SK-N-SH (cell line): ENCODE results near the gene TMEM63C. TPM values are rescaled to one million over a fixed set of nuclear protein-coding genes. Genes with fewer than 3 reads are reported as not detected.
A peak's percentile ranks its signal among the peaks of the same experiment; 100 is the strongest.

ENCODE experiments used
- CTCF ChIA-PET: fragments of 300-600, 350-600 bp; formaldehyde crosslinking; extraction: SDS; loops from one replicate; lab custom pipeline; 2021; lab: Yijun Ruan, JAX
- POLR2A ChIA-PET: fragments of 350-600 bp; sonication (Branson Sonifier 250); formaldehyde crosslinking; extraction: SDS; loops from one replicate; lab custom pipeline; 2020; ENCODE audit warnings: antibody characterized with exemption, inconsistent platforms; lab: Yijun Ruan, JAX
- DNase-seq: peaks from one replicate; pipeline ENCODE4 v3.0.0; 2012
- H2AFZ ChIP-seq: fragments of 200-600 bp; sonication (generic); 2 replicates; pipeline ENCODE4 v1.8.1; 2016; ENCODE audit warnings: antibody characterized with exemption, mild to moderate bottlenecking, low read depth
- H3F3A ChIP-seq: fragments of 200-600 bp; sonication (generic); replicated peaks from 2 replicates; pipeline ENCODE3; 2016; ENCODE audit warnings: antibody characterized with exemption, mild to moderate bottlenecking; ENCODE audit not compliant: insufficient read depth
- H3K27ac ChIP-seq, 2 experiments: fragments of 200-500 bp in 1 of 2; fragments of 200-600 bp in 1 of 2; sonication (Bioruptor generic) in 1 of 2; sonication (generic), shearing (Covaris generic) in 1 of 2; 2 replicates each; pipeline versions ENCODE4 v1.5.1 to v1.6.1; 2014 to 2016; ENCODE audit warnings: low read depth in 2 of 2, inconsistent platforms in 1 of 2, low read length in 1 of 2, mild to moderate bottlenecking in 1 of 2, mixed read lengths in 1 of 2
- H3K27me3 ChIP-seq: fragments of 200-600 bp; sonication (generic), shearing (Covaris generic); 2 replicates; pipeline ENCODE4 v1.6.1; 2016; ENCODE audit warnings: mixed run types; ENCODE audit not compliant: insufficient read depth
- H3K36me3 ChIP-seq, 2 experiments: fragments of 200-500 bp in 1 of 2; fragments of 200-600 bp in 1 of 2; sonication (Bioruptor generic) in 1 of 2; sonication (generic) in 1 of 2; replicated peaks in 1 of 2; 2 replicates each; pipeline versions ENCODE3 to v1.5.1; 2014 to 2016; ENCODE audit warnings: low read length in 1 of 2, mild to moderate bottlenecking in 1 of 2; ENCODE audit not compliant: insufficient read depth in 2 of 2, control insufficient read depth in 1 of 2
- H3K4me1 ChIP-seq, 2 experiments: fragments of 200-500 bp in 1 of 2; fragments of 200-600 bp in 1 of 2; sonication (Bioruptor generic) in 1 of 2; sonication (generic), shearing (Covaris generic) in 1 of 2; 2 replicates each; pipeline versions ENCODE4 v1.5.1 to v1.6.1; 2014 to 2016; ENCODE audit warnings: low read depth in 1 of 2, low read length in 1 of 2, mixed run types in 1 of 2; ENCODE audit not compliant: insufficient read depth in 2 of 2, control insufficient read depth in 1 of 2
- H3K4me2 ChIP-seq: fragments of 200-600 bp; sonication (generic), shearing (Covaris generic); 2 replicates; pipeline ENCODE4 v1.6.1; 2017; ENCODE audit warnings: mixed run types
- H3K4me3 ChIP-seq, 2 experiments: fragments of 200-500 bp in 1 of 2; fragments of 200-600 bp in 1 of 2; sonication (Bioruptor generic) in 1 of 2; sonication (generic), shearing (Covaris generic) in 1 of 2; 2 replicates each; pipeline versions ENCODE4 v1.5.1 to v1.8.1; 2014 to 2016; ENCODE audit warnings: low read depth in 2 of 2, inconsistent platforms in 1 of 2, low read length in 1 of 2, mild to moderate bottlenecking in 1 of 2, mixed read lengths in 1 of 2, moderate library complexity in 1 of 2
- H3K79me2 ChIP-seq: fragments of 200-600 bp; sonication (generic); 2 replicates; pipeline ENCODE4 v1.8.1; 2017; ENCODE audit warnings: mild to moderate bottlenecking; ENCODE audit not compliant: insufficient read depth
- H3K9ac ChIP-seq: fragments of 200-600 bp; sonication (generic); 2 replicates; pipeline ENCODE4 v1.6.1; 2017; ENCODE audit warnings: mixed run types
- H3K9me2 ChIP-seq: fragments of 200-600 bp; sonication (generic); 2 replicates; pipeline ENCODE4 v1.6.1; 2017; ENCODE audit warnings: mixed run types
- H3K9me3 ChIP-seq: fragments of 200-600 bp; sonication (generic); 2 replicates; pipeline ENCODE4 v1.6.1; 2017; ENCODE audit warnings: mixed run types, mild to moderate bottlenecking, moderate library complexity
- H4K20me1 ChIP-seq: fragments of 200-600 bp; sonication (generic); 2 replicates; pipeline ENCODE4 v1.6.1; 2017; ENCODE audit warnings: mild to moderate bottlenecking, mixed run types; ENCODE audit not compliant: insufficient read depth
- CHD2 ChIP-seq: fragments of 150-350 bp; IDR thresholded peaks from 2 replicates; pipeline ENCODE4 v1.6.1; 2018; ENCODE audit warnings: low read length; ENCODE audit not compliant: partially characterized antibody
- EP300 ChIP-seq, 2 experiments: IDR thresholded peaks; 2 replicates each; pipeline versions ENCODE4 v1.4.0 to v1.6.1; 2012; ENCODE audit warnings: borderline replicate concordance in 1 of 2, low read depth in 1 of 2, low read length in 1 of 2
- FOXJ3 ChIP-seq: sonication (generic); formaldehyde crosslinking; IDR thresholded peaks from 2 replicates; pipeline ENCODE4 v1.5.1; 2020; ENCODE audit warnings: mild to moderate bottlenecking, missing genetic modification reagents
- FOXM1 ChIP-seq: IDR thresholded peaks from 2 replicates; pipeline ENCODE4 v1.4.0; 2012; ENCODE audit warnings: low read depth, mild to moderate bottlenecking
- GABPA ChIP-seq: IDR thresholded peaks from 2 replicates; pipeline ENCODE4 v1.4.0; 2012; ENCODE audit warnings: low read depth, mild to moderate bottlenecking
- GATA2 ChIP-seq: sonication (generic); formaldehyde crosslinking; IDR thresholded peaks from 2 replicates; pipeline ENCODE4 v1.5.0; 2020; ENCODE audit warnings: mild to moderate bottlenecking, missing genetic modification reagents
- JUND ChIP-seq: IDR thresholded peaks from 2 replicates; pipeline ENCODE4 v1.4.0; 2012
- MEF2A ChIP-seq: IDR thresholded peaks from 2 replicates; pipeline ENCODE4 v1.4.0; 2012; ENCODE audit warnings: low read depth, borderline replicate concordance
- NFIC ChIP-seq: IDR thresholded peaks from 2 replicates; pipeline ENCODE4 v1.4.0; 2012; ENCODE audit warnings: borderline replicate concordance
- RFX5 ChIP-seq: IDR thresholded peaks from 2 replicates; pipeline ENCODE4 v1.6.1; 2012; ENCODE audit warnings: mild to moderate bottlenecking, improper control_type of control experiment, low read length
- SIN3A ChIP-seq: IDR thresholded peaks from 2 replicates; pipeline ENCODE4 v1.6.1; 2012; ENCODE audit warnings: low read depth, mild to moderate bottlenecking, low read length, moderate library complexity, borderline replicate concordance
- SMC3 ChIP-seq: IDR thresholded peaks from 2 replicates; pipeline ENCODE4 v1.6.1; 2012; ENCODE audit warnings: low read depth, low read length, improper control_type of control experiment
- WGBS: methylation state at CpG from one replicate; pipeline ENCODE4 v1.1.6; 2017; ENCODE audit warnings: low lambda C conversion rate; 5-methylcytosine and 5-hydroxymethylcytosine counted together
- polyA plus RNA-seq, 3 experiments: library from polyadenylated mRNA; depleted of rRNA; stranded (reverse); fragments of >200 nt; gene quantifications; 2 replicates each; pipeline ENCODE4 v1.2.3, GENCODE V29; 2012
- TF ChIP-seq, protein P1 (sequence below): IDR thresholded peaks from 2 replicates; pipeline ENCODE4; 2012
- TF ChIP-seq, protein P2 (sequence below): fragments of 200-600 bp; sonication (generic); IDR thresholded peaks from 2 replicates; pipeline ENCODE4 v1.6.1; 2017; ENCODE audit warnings: antibody characterized with exemption, mild to moderate bottlenecking, moderate library complexity
- TF ChIP-seq, protein P3 (sequence below): IDR thresholded peaks from 2 replicates; pipeline ENCODE4 v1.6.1; 2012; ENCODE audit warnings: mild to moderate bottlenecking, low read depth, low read length, moderate library complexity
- TF ChIP-seq, protein P4 (sequence below): IDR thresholded peaks from 2 replicates; pipeline ENCODE4 v1.4.0; 2012; ENCODE audit warnings: low read depth, borderline replicate concordance

TMEM63C gene
- polyA plus RNA-seq, 1 of the 3 experiments (the other 2 are of a cell fraction) = 0.25 TPM

DNA sequence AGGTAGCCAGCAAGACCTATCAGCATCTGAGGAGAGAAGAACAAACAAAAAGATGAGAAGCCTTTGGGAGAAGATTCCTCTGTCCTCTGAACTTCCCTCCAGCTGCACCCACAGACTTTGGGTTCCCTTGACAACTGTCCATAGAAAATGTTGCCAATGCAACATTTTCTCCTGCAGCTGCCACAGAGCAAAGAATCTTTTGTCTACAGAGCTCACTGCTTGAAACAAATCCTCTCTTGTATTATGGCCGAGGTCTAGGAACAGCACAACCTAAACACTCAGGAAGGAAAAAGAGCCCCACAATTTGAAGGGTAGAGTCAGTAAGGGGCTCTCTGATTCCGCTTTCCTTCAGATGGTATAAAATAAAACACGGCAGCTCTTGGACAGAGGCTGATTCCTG, 124.8 kb downstream of the TMEM63C start:
- Histone ChIP-seq H3K36me3 (peaks cover 9 to 27% of the 10 kb centered on the region in 2 experiments), H3K79me2 (no peaks in the 10 kb centered on the region), H3K9ac (no peak overlapping the region), H4K20me1 (peaks cover 3% of the 10 kb centered on the region), H3F3A (peaks cover 24% of the 10 kb centered on the region), H3K4me3 (no peak overlapping the region), H3K9me2 (no peaks in the 10 kb centered on the region), H3K9me3 (no peaks in the 10 kb centered on the region), H3K4me2 (peak overlapping the region; percentile 66; the same call in 1 of the 2 replicates), H2AFZ (no peak overlapping the region), H3K27ac (peak overlapping the region; percentile 49 to 76), H3K27me3 (no peaks in the 10 kb centered on the region), H3K4me1 (peaks cover 11 to 31% of the 10 kb centered on the region in 2 experiments)
- ChIA-PET POLR2A (interaction anchor here (1.2 kb wide), 1 partner anchor 15 kb away, joined by 4 read pairs; the partner anchor contains the start of gene GSTZ1), CTCF (interaction anchor here (0.7 to 2.3 kb wide), 3 partner anchors 9 to 431 kb away, joined by 3 to 40 read pairs (median 6); no protein-coding TSS in a partner anchor)
- TF ChIP-seq, protein P1, sequence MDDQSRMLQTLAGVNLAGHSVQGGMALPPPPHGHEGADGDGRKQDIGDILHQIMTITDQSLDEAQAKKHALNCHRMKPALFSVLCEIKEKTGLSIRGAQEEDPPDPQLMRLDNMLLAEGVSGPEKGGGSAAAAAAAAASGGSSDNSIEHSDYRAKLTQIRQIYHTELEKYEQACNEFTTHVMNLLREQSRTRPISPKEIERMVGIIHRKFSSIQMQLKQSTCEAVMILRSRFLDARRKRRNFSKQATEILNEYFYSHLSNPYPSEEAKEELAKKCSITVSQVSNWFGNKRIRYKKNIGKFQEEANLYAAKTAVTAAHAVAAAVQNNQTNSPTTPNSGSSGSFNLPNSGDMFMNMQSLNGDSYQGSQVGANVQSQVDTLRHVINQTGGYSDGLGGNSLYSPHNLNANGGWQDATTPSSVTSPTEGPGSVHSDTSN = no peak
- no peak for TF ChIP-seq MEF2A
- no peak for TF ChIP-seq JUND
- no peak for TF ChIP-seq SMC3
- TF ChIP-seq, protein P2, sequence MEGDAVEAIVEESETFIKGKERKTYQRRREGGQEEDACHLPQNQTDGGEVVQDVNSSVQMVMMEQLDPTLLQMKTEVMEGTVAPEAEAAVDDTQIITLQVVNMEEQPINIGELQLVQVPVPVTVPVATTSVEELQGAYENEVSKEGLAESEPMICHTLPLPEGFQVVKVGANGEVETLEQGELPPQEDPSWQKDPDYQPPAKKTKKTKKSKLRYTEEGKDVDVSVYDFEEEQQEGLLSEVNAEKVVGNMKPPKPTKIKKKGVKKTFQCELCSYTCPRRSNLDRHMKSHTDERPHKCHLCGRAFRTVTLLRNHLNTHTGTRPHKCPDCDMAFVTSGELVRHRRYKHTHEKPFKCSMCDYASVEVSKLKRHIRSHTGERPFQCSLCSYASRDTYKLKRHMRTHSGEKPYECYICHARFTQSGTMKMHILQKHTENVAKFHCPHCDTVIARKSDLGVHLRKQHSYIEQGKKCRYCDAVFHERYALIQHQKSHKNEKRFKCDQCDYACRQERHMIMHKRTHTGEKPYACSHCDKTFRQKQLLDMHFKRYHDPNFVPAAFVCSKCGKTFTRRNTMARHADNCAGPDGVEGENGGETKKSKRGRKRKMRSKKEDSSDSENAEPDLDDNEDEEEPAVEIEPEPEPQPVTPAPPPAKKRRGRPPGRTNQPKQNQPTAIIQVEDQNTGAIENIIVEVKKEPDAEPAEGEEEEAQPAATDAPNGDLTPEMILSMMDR = no peak
- TF ChIP-seq, protein P3, sequence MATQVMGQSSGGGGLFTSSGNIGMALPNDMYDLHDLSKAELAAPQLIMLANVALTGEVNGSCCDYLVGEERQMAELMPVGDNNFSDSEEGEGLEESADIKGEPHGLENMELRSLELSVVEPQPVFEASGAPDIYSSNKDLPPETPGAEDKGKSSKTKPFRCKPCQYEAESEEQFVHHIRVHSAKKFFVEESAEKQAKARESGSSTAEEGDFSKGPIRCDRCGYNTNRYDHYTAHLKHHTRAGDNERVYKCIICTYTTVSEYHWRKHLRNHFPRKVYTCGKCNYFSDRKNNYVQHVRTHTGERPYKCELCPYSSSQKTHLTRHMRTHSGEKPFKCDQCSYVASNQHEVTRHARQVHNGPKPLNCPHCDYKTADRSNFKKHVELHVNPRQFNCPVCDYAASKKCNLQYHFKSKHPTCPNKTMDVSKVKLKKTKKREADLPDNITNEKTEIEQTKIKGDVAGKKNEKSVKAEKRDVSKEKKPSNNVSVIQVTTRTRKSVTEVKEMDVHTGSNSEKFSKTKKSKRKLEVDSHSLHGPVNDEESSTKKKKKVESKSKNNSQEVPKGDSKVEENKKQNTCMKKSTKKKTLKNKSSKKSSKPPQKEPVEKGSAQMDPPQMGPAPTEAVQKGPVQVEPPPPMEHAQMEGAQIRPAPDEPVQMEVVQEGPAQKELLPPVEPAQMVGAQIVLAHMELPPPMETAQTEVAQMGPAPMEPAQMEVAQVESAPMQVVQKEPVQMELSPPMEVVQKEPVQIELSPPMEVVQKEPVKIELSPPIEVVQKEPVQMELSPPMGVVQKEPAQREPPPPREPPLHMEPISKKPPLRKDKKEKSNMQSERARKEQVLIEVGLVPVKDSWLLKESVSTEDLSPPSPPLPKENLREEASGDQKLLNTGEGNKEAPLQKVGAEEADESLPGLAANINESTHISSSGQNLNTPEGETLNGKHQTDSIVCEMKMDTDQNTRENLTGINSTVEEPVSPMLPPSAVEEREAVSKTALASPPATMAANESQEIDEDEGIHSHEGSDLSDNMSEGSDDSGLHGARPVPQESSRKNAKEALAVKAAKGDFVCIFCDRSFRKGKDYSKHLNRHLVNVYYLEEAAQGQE = no peak
- no peak for TF ChIP-seq NFIC
- TF ChIP-seq GATA2 = no peak
- no peak for TF ChIP-seq FOXM1
- TF ChIP-seq, protein P4, sequence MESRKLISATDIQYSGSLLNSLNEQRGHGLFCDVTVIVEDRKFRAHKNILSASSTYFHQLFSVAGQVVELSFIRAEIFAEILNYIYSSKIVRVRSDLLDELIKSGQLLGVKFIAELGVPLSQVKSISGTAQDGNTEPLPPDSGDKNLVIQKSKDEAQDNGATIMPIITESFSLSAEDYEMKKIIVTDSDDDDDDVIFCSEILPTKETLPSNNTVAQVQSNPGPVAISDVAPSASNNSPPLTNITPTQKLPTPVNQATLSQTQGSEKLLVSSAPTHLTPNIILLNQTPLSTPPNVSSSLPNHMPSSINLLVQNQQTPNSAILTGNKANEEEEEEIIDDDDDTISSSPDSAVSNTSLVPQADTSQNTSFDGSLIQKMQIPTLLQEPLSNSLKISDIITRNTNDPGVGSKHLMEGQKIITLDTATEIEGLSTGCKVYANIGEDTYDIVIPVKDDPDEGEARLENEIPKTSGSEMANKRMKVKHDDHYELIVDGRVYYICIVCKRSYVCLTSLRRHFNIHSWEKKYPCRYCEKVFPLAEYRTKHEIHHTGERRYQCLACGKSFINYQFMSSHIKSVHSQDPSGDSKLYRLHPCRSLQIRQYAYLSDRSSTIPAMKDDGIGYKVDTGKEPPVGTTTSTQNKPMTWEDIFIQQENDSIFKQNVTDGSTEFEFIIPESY = no peak
- TF ChIP-seq FOXJ3 = no peak
- TF ChIP-seq EP300 (IDR thresholded peaks at IDR 0.05; ENCODE audit: borderline replicate concordance in 1 of 2, low read depth in 1 of 2, low read length in 1 of 2) = no peak
- no peak for TF ChIP-seq RFX5
- no peak for TF ChIP-seq SIN3A
- no peak for TF ChIP-seq GABPA
- TF ChIP-seq CHD2 = no peak
- no peak for DNase-seq
- 85% methylated on average over 3 of the region's 3 CpGs for WGBS
